GM18511 (cell line): Measurements from ENCODE around the gene BTBD16.

Source experiments
- ATAC-seq: cut with Tn5 transposase; IDR thresholded peaks from one replicate; pipeline ENCODE4 v1.9.1; 2021; ENCODE audit warnings: mild to moderate bottlenecking, moderate library complexity; ENCODE audit not compliant: unreplicated experiment

The BTBD16 gene

GRCh38 chr10:122293156-122293960, 22.3 kb downstream of the BTBD16 start:
- no peak for ATAC-seq

DNA sequence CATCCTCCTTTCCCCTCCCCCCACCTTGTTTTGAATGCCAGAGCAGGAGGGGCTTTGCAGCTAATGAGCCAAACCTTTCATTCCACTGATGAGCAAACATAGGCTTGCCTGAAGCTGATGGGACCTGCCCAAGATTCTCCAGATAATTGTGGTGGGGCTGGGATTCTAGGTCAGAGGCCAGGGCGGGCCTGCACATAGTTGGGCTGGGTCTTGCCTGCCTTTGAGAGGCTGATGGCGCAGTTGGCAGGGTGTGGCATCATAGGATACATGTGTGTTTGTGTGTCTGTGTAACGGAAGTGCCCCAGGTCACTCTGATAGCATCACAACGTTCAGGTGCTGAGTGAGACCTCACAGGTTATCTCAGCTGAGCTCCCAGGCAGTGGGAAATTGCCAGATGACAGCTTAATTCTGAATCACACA, 22.9 kb downstream of the BTBD16 start:
- ATAC-seq: no peak

DNA sequence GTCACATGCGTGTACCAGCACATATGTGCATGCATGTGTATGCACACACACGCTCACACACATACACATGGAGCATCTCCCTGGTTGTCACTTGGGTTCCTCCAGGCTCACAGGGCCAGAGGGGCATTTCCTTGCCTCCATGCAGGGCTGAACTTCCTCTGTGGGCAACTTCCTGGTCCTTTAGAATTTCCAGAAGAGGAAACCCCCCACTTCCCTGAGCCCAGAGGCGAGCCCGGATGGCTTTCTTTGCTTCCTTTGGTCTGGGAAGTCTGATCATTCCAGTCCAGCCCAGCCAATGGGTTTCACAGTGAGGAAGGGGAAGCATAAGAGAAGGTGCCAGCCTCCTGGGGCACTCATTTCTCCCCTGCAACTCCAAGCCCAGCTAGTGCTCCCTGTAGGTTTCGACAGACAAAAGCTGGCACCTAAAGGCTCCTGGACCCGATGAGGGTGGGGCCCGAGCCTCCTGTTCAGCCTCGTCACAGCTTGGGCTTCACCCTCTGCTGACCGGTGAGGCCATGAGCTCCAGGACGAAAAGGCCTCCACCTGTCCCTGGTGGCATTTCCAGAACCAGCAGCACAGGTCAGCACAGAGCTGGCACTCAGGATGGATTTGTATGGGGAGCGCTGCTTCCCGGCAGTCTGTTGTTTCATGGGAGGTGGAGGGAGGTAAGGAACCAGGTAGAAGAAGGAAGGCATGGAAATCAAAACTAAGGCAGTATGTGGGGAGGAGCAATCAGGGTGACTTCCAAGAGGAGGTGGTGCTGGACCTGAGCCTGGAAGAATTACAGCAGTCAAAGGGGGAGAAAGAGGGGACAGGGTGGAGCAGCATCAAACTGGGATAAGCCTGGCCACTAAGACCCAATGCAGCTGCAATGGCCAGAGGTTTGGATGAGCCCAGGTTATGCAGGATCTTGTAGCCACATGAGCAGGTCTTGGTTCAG, 23.7 kb downstream of the BTBD16 start:
- ATAC-seq: no peak

GRCh38 chr10:122295451-122295809, 24.3 kb downstream of the BTBD16 start:
- no peak for ATAC-seq

GRCh38 chr10:122296363-122297120, 25.4 kb downstream of the BTBD16 start:
- no peak for ATAC-seq

GRCh38 chr10:122297583-122297982, 26.5 kb downstream of the BTBD16 start:
- ATAC-seq: no peak

DNA sequence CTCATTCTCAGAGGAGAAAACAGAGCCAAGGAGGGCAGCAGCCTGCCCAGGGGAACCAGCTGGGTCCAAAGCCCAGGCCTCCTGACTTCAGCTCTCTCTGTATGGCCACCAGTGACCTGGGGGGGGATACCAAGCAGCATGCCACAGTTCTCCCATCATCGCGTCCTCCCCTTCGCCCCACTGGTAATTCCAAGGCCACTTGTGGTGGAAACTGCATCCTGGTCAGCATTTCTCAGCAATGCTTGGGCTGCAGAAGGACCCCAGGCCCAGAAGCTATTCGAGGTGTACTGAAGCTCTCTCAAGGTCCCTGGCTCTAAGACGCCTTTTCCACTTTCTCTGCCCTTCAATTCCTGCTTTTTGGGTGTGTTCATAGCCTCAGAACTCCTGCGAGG, 27.1 kb downstream of the BTBD16 start:
- no peak for ATAC-seq

DNA sequence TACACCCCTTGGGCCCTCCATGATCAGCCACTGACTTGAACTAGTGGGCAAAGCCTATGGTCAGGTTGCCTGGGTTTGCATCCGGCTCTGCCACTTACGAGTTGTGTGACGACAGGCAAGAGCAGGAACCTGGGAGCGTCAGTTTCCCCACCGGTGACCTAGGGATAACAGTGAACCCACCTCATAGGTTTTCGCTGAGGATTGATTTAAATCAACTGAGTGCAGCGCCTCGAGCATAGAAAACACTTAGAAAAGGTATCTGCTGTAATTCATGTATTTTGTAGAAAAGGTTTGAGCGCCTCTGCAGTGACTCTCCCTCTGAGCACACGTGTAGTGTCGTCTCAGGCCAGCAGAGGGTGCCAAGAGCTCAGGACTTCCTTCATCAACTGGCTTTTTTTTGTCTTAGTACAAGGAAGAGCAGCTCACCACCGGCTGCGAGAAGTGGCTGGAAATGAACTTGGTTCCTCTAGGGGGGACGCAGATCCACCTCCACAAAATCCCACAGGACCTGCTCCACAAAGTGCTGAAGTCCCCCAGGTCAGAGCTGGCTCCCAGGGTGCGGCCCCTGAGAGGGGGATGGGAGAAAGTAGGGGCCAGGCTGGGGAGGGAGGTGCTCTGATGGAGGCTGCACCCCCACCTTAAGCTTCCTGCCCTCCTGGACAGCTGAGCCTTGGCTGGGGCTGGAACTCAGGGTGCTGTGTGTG, 27.7 kb downstream of the BTBD16 start:
- ATAC-seq: peak; percentile 84

GRCh38 chr10:122299423-122300075, 28.5 kb downstream of the BTBD16 start:
- no peak for ATAC-seq

DNA sequence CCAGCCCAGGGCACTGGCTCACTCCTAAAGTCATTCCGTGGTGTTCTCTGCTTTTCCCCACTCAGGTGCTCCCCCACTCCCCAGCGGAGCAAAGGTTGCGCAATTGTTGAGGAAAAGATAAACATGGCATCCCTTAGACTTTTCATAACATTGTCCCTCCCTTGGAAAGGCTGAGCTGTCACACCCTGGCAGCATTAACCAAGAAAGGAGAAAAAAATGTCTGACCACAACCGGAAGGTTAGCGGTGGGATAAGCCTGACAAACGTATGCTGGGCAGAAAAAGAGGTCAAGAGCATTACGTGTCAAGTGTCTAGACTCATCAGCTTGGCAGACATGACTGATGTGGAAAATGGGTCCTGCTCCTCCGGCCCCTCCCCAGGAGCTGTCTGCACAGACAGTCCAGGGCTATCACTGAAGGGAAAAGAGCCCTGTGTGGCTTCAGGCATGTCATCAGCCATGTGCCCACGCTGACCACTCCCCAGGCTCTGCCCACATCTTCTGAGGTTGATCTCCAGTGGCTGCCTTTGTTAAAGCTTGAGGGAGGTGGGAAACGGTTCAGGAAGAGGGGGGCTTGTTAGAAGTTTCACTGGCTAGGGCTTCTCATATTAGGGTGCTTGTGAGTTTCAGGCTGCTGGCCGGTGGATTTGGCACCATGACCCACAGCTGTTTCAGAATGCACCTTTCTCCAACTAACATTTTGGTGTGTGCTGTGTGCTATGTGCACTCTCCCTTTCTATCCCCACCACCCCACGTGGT, 30.1 kb downstream of the BTBD16 start:
- ATAC-seq: no peak

- no peak for ATAC-seq
Measured at GRCh38 chr10:122301811-122302115, 30.7 kb downstream of the BTBD16 start.

DNA sequence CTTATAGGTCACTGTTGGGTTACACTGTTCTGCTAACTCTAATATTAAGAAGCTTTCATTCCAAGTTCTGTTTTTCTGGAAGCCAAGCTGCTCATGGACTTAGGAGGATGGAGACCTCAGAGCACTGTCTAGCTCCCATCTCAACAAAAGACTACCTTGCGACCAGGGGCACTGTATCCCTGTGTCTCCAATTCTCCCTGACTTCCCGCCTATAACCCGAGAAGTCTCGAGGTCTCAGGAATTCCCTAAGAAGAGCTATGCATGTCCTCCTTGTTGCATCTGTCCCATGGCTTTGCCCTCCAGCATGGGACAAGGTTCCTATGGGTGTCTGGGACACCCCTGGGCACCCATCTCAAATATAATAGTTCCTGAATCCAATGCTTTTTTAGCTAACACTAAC, 31.2 kb downstream of the BTBD16 start:
- no peak for ATAC-seq

- no peak for ATAC-seq
Measured at GRCh38 chr10:122303271-122304053, 32.4 kb downstream of the BTBD16 start.

- no peak for ATAC-seq
Measured at GRCh38 chr10:122304054-122304579, 33.0 kb downstream of the BTBD16 start.

- ATAC-seq: no peak
Measured at GRCh38 chr10:122306282-122306681, 35.2 kb downstream of the BTBD16 start.

DNA sequence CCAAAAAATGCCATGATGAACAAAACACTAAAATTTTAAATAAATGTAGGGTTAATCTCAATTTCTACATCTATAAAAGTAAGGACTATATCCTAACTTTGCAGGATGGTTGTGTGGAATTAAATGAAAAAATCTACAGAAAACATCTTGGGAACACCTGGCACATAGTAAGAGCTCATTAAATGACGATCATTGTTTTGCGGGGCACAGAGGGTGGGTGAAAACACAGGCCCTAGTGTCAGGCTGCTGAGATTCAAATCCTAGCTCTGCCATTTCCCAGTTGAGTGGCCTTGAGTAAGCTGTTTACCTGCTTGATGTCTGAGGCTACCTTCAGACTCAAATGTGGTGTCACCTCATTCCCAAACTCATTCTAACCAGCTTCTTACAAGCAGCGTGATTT, 35.6 kb downstream of the BTBD16 start:
- ATAC-seq: no peak

- ATAC-seq: peak; percentile 70
Measured at GRCh38 chr10:122307669-122308416, 36.7 kb downstream of the BTBD16 start.
